ACC112 (cell line): Measurements from ENCODE around the gene RABAC1.
A peak's percentile ranks its signal among the peaks of the same experiment; 100 is the strongest.
"Not testable (repeated sequence)": the region's sequence is repeated elsewhere in the genome, so short reads cannot be mapped to it uniquely, and the experiment has no call there.

Source experiments
- H2AFZ ChIP-seq: fragments of 200-600 bp; sonication (generic); one replicate; pipeline ENCODE4 v1.6.0; 2017; ENCODE audit warnings: antibody characterized with exemption, low read length; ENCODE audit not compliant: unreplicated experiment
- H3K27ac ChIP-seq: fragments of 200-600 bp; sonication (generic); 2 replicates; pipeline ENCODE4 v1.5.1; 2014; ENCODE audit warnings: low read depth, mild to moderate bottlenecking, antibody characterized with exemption, low read length, moderate library complexity
- H3K27me3 ChIP-seq: fragments of 200-600 bp; sonication (generic); 2 replicates; pipeline ENCODE4 v1.6.1; 2014; ENCODE audit warnings: mild to moderate bottlenecking, antibody characterized with exemption, low read length, moderate library complexity, mixed read lengths; ENCODE audit not compliant: insufficient read depth
- H3K36me3 ChIP-seq: fragments of 200-600 bp; sonication (generic); 2 replicates; pipeline ENCODE4 v1.6.1; 2016; ENCODE audit warnings: mild to moderate bottlenecking, antibody characterized with exemption, low read length, moderate library complexity, mixed read lengths; ENCODE audit not compliant: insufficient read depth
- H3K4me1 ChIP-seq: fragments of 200-600 bp; sonication (generic); one replicate; pipeline ENCODE4 v1.6.1; 2016; ENCODE audit warnings: low read length, mixed read lengths; ENCODE audit not compliant: insufficient read depth, unreplicated experiment, control insufficient read depth
- H3K4me3 ChIP-seq: fragments of 200-600 bp; sonication (generic); 2 replicates; pipeline ENCODE4 v1.5.1; 2014; ENCODE audit warnings: mild to moderate bottlenecking, low read depth, low read length
- H3K79me2 ChIP-seq: fragments of 200-600 bp; sonication (generic); one replicate; pipeline ENCODE4 v1.6.0; 2016; ENCODE audit warnings: low read length; ENCODE audit not compliant: control insufficient read depth, unreplicated experiment, insufficient read depth

RABAC1 gene

DNA sequence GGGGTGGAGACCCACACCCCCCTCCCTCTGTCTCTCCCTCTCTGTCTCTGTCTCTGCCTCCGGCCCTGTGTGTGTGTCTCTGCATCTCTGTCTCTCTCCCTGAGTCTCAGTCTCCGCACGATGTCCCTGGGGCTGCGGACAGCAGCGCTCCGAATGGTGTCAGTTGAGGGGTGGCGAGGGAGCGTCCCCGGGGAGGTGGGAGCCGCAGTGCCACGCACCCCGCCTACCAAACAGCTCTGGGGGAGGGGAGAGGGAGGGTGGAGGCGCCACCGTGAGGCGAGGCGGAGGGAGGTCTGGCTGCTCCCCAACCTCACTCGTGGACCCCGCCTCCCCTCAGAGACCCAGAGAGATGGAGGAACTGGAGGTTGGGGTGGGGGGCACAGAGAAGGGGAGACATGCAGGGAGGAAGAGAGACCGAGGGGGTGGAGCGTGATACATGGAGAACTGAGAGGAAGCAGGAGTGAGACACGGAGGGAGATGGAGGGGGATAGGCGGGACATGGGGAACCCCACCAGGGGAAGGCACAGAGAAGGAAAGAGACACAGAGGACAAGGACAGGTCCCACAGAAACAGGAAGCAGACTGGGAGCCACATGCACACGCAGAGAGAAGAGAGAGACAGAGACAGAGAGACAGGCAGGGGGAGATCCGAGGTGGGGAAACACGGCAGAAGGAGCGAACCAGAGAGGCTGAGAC lies 38.1 kb downstream of the RABAC1 start:
- no peaks in the 10 kb centered on the region for H3K36me3 ChIP-seq
- peaks cover 49% of the 10 kb centered on the region for H3K27me3 ChIP-seq
- no peak overlapping the region for H2AFZ ChIP-seq
- H3K4me3 ChIP-seq, result no peak overlapping the region
- no peak overlapping the region for H3K27ac ChIP-seq
- H3K79me2 ChIP-seq, result no peaks in the 10 kb centered on the region
- no peaks in the 10 kb centered on the region for H3K4me1 ChIP-seq

DNA sequence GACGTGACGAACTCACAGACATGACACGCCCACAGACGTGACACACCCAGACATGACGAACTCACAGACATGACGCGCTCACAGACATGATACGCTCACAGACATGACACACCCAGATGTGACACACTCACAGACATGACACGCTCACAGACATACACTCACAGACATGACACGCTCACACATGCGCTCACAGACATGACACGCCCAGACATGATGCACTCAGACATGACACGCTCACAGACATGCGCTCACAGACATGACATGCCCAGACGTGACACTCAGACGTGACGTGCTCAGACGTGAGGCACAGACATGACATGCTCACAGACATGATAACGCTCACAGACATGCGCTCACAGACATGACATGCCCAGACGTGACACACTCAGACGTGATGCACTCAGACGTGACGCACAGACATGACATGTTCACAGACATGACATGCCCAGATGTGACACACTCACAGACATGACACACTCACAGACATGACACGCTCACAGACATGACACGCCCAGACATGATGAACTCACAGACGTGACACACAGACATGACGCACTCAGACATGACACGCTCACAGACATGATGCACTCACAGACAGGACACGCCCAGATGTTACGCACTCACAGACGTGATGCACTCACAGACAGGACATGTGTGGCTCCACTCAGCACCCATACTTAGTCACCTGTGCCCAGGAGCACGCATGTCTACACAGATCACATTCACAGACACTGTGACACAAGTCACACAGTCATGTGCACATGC lies 39.0 kb downstream of the RABAC1 start:
- no peaks in the 10 kb centered on the region for H3K79me2 ChIP-seq
- no peaks in the 10 kb centered on the region for H3K36me3 ChIP-seq
- no peaks in the 10 kb centered on the region for H3K4me1 ChIP-seq
- peaks cover 56% of the 10 kb centered on the region for H3K27me3 ChIP-seq
- H3K4me3 ChIP-seq, result no peak overlapping the region
- H2AFZ ChIP-seq, result no peak overlapping the region
- no peak overlapping the region for H3K27ac ChIP-seq

DNA sequence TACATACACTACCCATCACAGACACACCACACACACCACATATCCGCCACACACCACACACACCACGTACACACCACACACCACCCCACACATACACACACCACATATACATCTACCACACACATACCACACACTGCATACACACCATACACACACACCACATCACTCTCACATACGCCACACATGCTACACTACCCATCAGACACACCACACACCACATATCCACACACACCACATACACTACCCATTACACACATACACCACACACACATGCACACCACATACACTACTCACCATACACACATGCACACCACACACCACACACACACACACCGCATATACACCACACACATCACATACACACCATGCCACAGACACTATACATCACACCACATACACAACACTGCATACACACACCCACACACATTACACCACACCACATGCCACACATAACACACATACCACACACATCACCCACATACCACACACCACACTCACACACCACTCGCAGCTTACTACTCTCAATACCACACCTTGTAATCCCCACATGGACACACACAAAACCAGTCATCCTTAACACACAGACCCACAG lies 40.4 kb downstream of the RABAC1 start:
- Histone ChIP-seq H3K4me3 (no peak overlapping the region), H3K4me1 (no peaks in the 10 kb centered on the region), H2AFZ (no peak overlapping the region), H3K27ac (no peak overlapping the region), H3K36me3 (no peaks in the 10 kb centered on the region), H3K27me3 (peaks cover 61% of the 10 kb centered on the region), H3K79me2 (no peaks in the 10 kb centered on the region)

DNA sequence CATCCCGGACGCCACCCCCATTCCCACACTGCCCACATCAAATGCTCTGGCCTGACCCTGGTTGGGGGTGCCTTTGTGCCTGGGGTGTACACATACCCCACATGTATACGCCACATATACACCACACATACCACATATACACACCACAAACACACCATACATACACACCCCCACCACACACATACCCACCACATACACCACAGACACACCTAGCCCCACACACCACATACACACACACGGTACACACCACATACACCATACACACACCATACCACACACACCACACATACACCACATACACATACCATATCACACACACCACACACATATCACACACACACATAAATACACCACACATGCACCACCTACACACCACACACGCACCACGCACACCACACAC lies 41.0 kb downstream of the RABAC1 start:
- H3K4me1 ChIP-seq, result no peaks in the 10 kb centered on the region
- H3K36me3 ChIP-seq, result no peaks in the 10 kb centered on the region
- no peaks in the 10 kb centered on the region for H3K79me2 ChIP-seq
- peaks cover 64% of the 10 kb centered on the region for H3K27me3 ChIP-seq
- no peak overlapping the region for H2AFZ ChIP-seq
- H3K4me3 ChIP-seq, result no peak overlapping the region
- no peak overlapping the region for H3K27ac ChIP-seq

DNA sequence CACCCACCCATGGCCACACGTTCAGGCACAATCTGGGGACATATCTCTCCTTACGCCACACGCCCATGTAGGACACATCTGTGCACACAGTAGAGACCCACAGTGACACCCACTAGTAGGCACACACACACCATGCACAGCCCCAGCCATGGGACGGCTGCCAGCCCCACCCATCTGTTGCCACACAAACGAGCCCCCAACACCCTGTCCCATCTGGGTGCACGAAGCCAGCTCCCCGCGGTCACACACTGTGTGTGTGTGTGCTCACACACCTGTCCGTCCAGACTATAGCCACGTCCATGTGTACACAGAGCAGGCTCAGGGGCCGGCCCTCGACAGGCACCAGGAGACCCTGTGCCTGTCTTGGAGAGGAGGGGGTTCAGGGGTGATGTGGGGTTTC lies 41.4 kb downstream of the RABAC1 start:
- H3K79me2 ChIP-seq, result no peaks in the 10 kb centered on the region
- no peaks in the 10 kb centered on the region for H3K36me3 ChIP-seq
- no peak overlapping the region for H3K27ac ChIP-seq
- peaks cover 60% of the 10 kb centered on the region for H3K27me3 ChIP-seq
- no peak overlapping the region for H3K4me3 ChIP-seq
- no peak overlapping the region for H2AFZ ChIP-seq
- no peaks in the 10 kb centered on the region for H3K4me1 ChIP-seq

DNA sequence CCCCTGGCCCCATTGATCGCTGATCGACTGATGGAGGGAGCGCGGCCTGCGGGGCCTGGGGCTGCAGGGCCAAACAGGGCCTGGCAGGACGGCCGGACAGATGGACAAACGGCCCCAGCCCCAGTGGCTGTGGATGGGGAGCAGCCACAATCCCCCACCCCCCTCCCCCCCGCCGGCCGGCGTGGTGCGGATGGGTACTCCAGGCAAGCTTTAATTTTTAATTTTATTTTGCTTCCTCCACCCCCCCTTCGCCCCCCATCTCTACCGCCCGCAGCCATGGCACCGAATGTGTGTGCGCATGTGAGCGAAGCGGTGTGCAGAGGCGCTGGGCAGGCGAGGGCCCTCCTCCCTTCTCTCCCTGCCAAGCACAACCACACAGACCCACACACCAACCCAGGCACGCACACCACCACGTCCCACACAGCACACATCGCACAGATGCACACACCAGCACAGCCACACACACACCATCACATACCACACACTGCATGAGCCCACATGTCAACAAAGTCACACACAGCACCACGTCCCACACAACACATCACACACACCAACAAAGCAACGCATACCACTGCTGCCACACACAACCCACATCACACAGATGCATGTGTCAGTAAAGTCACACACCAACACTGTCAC lies 43.2 kb downstream of the RABAC1 start:
- Histone ChIP-seq H3K27ac (no peak overlapping the region), H3K79me2 (no peaks in the 10 kb centered on the region), H2AFZ (no peak overlapping the region), H3K36me3 (no peaks in the 10 kb centered on the region), H3K4me3 (no peak overlapping the region), H3K27me3 (peaks cover 54% of the 10 kb centered on the region), H3K4me1 (no peaks in the 10 kb centered on the region)

DNA sequence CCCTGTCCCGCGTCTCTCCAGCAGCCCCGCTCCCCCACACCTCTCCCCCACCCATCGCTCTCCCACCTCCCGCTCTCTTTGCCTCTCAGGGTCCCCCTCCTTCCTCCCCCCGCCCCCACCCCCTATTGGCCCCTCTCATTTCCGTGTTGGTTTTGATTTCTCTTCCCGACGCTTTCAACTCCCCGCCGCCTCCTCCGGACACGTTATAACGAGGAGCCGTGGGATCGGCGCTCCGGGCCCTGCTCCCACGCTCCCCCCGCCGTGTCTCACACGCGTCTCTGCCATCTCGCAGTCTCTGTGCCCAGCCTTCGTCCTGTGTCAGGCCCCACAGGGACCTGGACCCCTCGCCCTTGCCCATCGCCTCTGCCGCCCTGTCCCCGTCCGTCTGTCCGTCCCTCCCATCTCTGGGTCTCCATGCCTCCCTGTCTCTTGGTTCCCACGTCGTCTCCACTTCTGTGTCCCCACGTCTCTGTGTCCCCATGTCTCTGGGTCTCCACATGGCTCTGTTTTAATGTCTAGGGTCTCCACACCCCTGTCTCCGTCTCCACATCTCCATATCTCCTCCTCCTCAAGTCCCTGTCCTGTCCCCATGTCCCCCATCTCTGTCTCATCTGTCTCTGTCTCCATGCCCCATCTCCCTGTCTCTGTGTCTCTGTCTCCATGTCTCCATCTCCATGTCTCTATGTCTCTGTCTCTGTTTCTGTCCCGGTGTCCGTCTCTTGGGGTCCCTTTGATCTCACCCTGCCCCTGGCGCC lies 43.9 kb downstream of the RABAC1 start:
- no peaks in the 10 kb centered on the region for H3K4me1 ChIP-seq
- no peak overlapping the region for H2AFZ ChIP-seq
- peak overlapping the region; percentile 53; the same call in 1 of the 2 replicates for H3K4me3 ChIP-seq
- peaks cover 51% of the 10 kb centered on the region for H3K27me3 ChIP-seq
- no peak overlapping the region for H3K27ac ChIP-seq
- H3K36me3 ChIP-seq, result no peaks in the 10 kb centered on the region
- H3K79me2 ChIP-seq, result no peaks in the 10 kb centered on the region

DNA sequence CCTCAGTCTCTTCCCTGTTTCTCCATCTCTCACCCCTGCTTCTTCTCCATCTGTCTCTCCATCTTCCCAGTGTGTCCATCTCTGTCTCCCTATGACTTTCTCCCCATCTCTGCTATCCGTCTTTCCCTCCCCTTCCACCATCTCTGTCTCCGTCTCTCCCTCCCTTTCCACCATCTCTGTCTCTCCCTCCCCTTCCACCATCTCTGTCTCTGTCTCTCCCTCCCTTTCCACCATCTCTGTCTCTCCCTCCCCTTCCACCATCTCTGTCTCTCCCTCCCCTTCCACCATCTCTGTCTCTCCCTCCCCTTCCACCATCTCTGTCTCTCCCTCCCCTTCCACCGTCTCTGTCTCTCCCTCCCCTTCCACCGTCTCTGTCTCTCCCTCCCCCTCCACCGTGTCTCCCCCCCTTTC lies 44.7 kb downstream of the RABAC1 start:
- not testable (repeated sequence) for H2AFZ ChIP-seq, H3K4me1 ChIP-seq, H3K4me3 ChIP-seq, H3K79me2 ChIP-seq, H3K27ac ChIP-seq, H3K36me3 ChIP-seq
- peaks cover 51% of the 10 kb centered on the region for H3K27me3 ChIP-seq

DNA sequence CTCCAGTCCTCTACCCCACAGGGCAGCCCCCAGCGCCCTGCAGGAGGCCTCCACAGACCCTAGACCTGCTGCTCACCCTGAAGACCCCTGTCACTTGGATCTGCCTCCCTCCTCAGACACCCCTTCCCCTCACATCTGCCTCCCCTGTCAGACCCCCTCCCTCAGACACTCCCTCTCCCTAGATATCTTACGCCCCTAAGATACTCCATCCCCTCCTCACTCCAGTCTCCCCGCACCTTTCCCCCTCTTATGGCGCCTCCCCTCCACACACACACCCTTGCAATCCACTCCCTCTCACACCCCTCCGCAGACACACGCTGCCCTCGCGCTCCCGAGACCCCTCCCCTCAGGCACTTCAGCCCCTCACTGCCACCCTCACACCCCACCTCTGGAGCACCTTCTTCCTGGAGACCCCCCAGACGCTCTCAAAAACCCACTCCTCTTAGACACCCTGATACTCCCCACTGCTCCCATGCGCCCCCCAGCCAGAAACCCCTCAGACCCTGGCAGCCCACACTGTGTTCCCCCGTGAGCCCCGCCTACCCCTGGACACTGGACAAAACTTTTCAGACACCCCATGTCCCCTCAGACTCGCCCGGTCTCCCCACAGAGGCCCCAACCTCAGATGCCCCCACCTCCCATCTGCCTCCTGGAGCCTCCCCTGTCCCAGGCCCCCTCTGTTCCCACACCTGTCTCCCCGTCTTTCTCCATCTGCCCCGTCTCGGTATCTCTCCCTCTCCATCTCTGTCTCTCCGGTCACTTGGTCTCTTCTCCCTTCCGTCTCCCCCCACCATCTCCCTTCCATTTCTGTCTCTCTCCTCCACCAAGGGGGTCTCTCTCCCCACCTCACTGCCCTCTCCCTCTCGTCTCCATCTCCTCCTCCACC lies 45.3 kb downstream of the RABAC1 start:
- Histone ChIP-seq H3K36me3 (no peaks in the 10 kb centered on the region), H3K79me2 (no peaks in the 10 kb centered on the region), H3K4me1 (no peaks in the 10 kb centered on the region), H3K27ac (no peak overlapping the region), H2AFZ (no peak overlapping the region), H3K27me3 (peaks cover 51% of the 10 kb centered on the region), H3K4me3 (no peak overlapping the region)
